ENCODE measurements around the gene PIN1. TPM values are rescaled to one million over a fixed set of nuclear protein-coding genes. Genes with fewer than 3 reads are reported as not detected.

Gene PIN1
- total and polyA plus RNA-seq, 2 of the 13 experiments (the other 11 are each of a cell fraction or from before 2014, with no cell fraction given), result 31.9 to 72.0 TPM

DNA sequence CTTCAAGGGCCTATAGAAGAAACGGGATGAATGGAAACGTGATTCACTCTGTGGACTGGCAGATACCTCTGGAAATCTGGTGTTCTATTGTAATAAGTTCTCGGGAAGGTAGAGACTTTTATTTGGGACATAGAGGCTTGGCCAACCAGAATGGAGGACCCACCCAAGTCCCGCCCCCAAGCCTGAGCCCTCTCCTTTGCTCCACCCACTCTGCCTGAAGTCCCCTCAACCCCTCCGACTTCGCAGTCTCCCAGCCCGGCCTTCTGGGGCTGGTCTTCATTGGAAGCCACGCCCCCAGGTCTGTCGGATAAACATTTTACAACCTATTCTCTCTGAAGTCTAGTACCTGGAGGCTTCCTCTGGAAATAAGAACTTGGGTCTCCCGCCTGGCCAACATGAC lies 33.1 kb upstream of the PIN1 start:
- Histone ChIP-seq H3K27me3 (ENCODE audit: control insufficient read depth in 1 of 2, insufficient read depth in 2 of 2, low read length in 2 of 2) (no peaks in the 10 kb centered on the region), H3K4me1 (ENCODE audit: insufficient read depth, low read length) (no peaks in the 10 kb centered on the region), H2AFZ (ENCODE audit: low read length) (no peak overlapping the region), H3K36me3 (replicated peaks in 1 of 2; ENCODE audit: control insufficient read depth in 1 of 2, insufficient read depth in 2 of 2, low read length in 2 of 2) (0 out of 5 replicates have a peak, but pooled peaks cover 0 to 4% of the 10 kb centered on the region in 2 experiments), H3K27ac (ENCODE audit: extremely low read length, insufficient read depth, low read length) (no peak overlapping the region), H3K4me2 (ENCODE audit: low read depth, low read length) (no peak overlapping the region), H3K79me2 (ENCODE audit: insufficient read depth, low read length) (no peaks in the 10 kb centered on the region), H4K20me1 (ENCODE audit: insufficient read depth, low read length) (no peaks in the 10 kb centered on the region), H3K4me3 (replicated peaks in 1 of 3; ENCODE audit: insufficient read depth in 1 of 3, low read depth in 2 of 3, low read length in 3 of 3) (no peak overlapping the region), H3K9me3 (ENCODE audit: low read length) (no peaks in the 10 kb centered on the region), H3K9ac (ENCODE audit: insufficient read depth, low read depth, low read length) (no peak overlapping the region)
- in situ Hi-C loops (cut with HindIII; ENCODE audit: extremely low pct_ligation_motif_present, low pct_unique_long_range_greater_than_20kb) (no loop called here), intact Hi-C loops (cut with micrococcal nuclease; ENCODE audit: unreplicated experiment) (no loop called here)
- no peak for DNase-seq (ENCODE audit: low spot score)
- ChIA-PET POLR2A (no interaction called here), CTCF (ENCODE audit: low intra/inter-chr PET ratio, low total read pairs) (no interaction called here)
- ATAC-seq, result no peak
- no peak for FAIRE-seq
- 95% methylated on average over 10 of the region's 10 CpGs for WGBS (ENCODE audit: low lambda C conversion rate)
- no TSS peak for BruUV-seq (replicated peaks)
- TF ChIP-seq CEBPG (CRISPR knock-in tag; IDR thresholded peaks at IDR 0.05) (no peak), ZNF333 (CRISPR knock-in tag; IDR thresholded peaks at IDR 0.05; ENCODE audit: borderline replicate concordance) (no peak), ATRX (CRISPR knock-in tag; IDR thresholded peaks at IDR 0.05; ENCODE audit: borderline replicate concordance) (no peak), POLR2G (IDR thresholded peaks at IDR 0.05; ENCODE audit: low read depth, low read length) (no peak), NR2F2 (IDR thresholded peaks at IDR 0.05; ENCODE audit: borderline replicate concordance, low read depth) (no peak), ZNF772 (CRISPR knock-in tag; IDR thresholded peaks at IDR 0.05) (no peak), SRSF9 (IDR thresholded peaks at IDR 0.05; ENCODE audit: borderline replicate concordance, insufficient read depth, low read depth, low read length, poor library complexity, severe bottlenecking) (no peak)
- TF ChIP-seq, protein P1, sequence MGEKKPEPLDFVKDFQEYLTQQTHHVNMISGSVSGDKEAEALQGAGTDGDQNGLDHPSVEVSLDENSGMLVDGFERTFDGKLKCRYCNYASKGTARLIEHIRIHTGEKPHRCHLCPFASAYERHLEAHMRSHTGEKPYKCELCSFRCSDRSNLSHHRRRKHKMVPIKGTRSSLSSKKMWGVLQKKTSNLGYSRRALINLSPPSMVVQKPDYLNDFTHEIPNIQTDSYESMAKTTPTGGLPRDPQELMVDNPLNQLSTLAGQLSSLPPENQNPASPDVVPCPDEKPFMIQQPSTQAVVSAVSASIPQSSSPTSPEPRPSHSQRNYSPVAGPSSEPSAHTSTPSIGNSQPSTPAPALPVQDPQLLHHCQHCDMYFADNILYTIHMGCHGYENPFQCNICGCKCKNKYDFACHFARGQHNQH (CRISPR knock-in tag; IDR thresholded peaks at IDR 0.05), result no peak
- TF ChIP-seq, protein P2, sequence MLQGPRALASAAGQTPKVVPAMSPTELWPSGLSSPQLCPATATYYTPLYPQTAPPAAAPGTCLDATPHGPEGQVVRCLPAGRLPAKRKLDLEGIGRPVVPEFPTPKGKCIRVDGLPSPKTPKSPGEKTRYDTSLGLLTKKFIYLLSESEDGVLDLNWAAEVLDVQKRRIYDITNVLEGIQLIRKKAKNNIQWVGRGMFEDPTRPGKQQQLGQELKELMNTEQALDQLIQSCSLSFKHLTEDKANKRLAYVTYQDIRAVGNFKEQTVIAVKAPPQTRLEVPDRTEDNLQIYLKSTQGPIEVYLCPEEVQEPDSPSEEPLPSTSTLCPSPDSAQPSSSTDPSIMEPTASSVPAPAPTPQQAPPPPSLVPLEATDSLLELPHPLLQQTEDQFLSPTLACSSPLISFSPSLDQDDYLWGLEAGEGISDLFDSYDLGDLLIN (CRISPR knock-in tag; IDR thresholded peaks at IDR 0.05; ENCODE audit: borderline replicate concordance), result no peak
- TF ChIP-seq, protein P3, sequence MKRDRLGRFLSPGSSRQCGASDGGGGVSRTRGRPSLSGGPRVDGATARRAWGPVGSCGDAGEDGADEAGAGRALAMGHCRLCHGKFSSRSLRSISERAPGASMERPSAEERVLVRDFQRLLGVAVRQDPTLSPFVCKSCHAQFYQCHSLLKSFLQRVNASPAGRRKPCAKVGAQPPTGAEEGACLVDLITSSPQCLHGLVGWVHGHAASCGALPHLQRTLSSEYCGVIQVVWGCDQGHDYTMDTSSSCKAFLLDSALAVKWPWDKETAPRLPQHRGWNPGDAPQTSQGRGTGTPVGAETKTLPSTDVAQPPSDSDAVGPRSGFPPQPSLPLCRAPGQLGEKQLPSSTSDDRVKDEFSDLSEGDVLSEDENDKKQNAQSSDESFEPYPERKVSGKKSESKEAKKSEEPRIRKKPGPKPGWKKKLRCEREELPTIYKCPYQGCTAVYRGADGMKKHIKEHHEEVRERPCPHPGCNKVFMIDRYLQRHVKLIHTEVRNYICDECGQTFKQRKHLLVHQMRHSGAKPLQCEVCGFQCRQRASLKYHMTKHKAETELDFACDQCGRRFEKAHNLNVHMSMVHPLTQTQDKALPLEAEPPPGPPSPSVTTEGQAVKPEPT (CRISPR knock-in tag; IDR thresholded peaks at IDR 0.05; ENCODE audit: low read depth), result no peak
- TF ChIP-seq, protein P4, sequence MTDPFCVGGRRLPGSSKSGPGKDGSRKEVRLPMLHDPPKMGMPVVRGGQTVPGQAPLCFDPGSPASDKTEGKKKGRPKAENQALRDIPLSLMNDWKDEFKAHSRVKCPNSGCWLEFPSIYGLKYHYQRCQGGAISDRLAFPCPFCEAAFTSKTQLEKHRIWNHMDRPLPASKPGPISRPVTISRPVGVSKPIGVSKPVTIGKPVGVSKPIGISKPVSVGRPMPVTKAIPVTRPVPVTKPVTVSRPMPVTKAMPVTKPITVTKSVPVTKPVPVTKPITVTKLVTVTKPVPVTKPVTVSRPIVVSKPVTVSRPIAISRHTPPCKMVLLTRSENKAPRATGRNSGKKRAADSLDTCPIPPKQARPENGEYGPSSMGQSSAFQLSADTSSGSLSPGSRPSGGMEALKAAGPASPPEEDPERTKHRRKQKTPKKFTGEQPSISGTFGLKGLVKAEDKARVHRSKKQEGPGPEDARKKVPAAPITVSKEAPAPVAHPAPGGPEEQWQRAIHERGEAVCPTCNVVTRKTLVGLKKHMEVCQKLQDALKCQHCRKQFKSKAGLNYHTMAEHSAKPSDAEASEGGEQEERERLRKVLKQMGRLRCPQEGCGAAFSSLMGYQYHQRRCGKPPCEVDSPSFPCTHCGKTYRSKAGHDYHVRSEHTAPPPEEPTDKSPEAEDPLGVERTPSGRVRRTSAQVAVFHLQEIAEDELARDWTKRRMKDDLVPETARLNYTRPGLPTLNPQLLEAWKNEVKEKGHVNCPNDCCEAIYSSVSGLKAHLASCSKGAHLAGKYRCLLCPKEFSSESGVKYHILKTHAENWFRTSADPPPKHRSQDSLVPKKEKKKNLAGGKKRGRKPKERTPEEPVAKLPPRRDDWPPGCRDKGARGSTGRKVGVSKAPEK (CRISPR knock-in tag; IDR thresholded peaks at IDR 0.05; ENCODE audit: borderline replicate concordance), result no peak
- TF ChIP-seq, protein P5, sequence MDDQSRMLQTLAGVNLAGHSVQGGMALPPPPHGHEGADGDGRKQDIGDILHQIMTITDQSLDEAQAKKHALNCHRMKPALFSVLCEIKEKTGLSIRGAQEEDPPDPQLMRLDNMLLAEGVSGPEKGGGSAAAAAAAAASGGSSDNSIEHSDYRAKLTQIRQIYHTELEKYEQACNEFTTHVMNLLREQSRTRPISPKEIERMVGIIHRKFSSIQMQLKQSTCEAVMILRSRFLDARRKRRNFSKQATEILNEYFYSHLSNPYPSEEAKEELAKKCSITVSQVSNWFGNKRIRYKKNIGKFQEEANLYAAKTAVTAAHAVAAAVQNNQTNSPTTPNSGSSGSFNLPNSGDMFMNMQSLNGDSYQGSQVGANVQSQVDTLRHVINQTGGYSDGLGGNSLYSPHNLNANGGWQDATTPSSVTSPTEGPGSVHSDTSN (CRISPR knock-in tag; IDR thresholded peaks at IDR 0.05; ENCODE audit: borderline replicate concordance), result no peak
- TF ChIP-seq, protein P6, sequence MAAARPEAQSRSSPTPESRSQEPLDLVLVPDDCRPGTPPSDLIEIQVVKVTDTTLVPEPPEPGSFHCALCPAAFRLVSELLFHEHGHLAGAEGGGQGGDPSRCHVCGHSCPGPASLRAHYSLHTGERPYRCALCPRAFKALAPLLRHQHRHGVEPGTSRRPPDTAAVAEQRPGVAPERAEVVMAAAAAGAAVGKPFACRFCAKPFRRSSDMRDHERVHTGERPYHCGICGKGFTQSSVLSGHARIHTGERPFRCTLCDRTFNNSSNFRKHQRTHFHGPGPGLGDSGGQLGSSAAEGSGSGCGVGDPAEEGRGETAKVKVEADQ (CRISPR knock-in tag; IDR thresholded peaks at IDR 0.05; ENCODE audit: borderline replicate concordance), result no peak
